GM21529 (cell line): ENCODE results near the gene TRAPPC2L.

ENCODE experiments used
- ATAC-seq: cut with Tn5 transposase; IDR thresholded peaks from one replicate; pipeline ENCODE4 v1.9.1; 2021; ENCODE audit not compliant: unreplicated experiment

TRAPPC2L gene

GRCh38 chr16:88857728-88858339 lies 907 bp downstream of the TRAPPC2L start:
- ATAC-seq: peak; percentile 40

- ATAC-seq: no peak
Observed at GRCh38 chr16:88859381-88860091, 2.6 kb downstream of the TRAPPC2L start.

GRCh38 chr16:88861359-88861758 lies 4.4 kb downstream of the TRAPPC2L start:
- no peak for ATAC-seq

- no peak for ATAC-seq
Observed at GRCh38 chr16:88862968-88863367, 6.0 kb downstream of the TRAPPC2L start.

GRCh38 chr16:88863426-88863825 lies 6.5 kb downstream of the TRAPPC2L start:
- ATAC-seq: no peak

- no peak for ATAC-seq
Observed at GRCh38 chr16:88864099-88864498, 7.2 kb downstream of the TRAPPC2L start.

GRCh38 chr16:88864521-88864920 lies 7.6 kb downstream of the TRAPPC2L start:
- ATAC-seq: no peak

GRCh38 chr16:88865310-88865709 lies 8.4 kb downstream of the TRAPPC2L start:
- no peak for ATAC-seq

GRCh38 chr16:88865742-88866141 lies 8.8 kb downstream of the TRAPPC2L start:
- ATAC-seq: no peak

- no peak for ATAC-seq
Observed at GRCh38 chr16:88866151-88866920, 9.4 kb downstream of the TRAPPC2L start, which contains the start of gene PABPN1L. Gene PABPN1L, minus strand, starts transcription at chr16:88866660. Its CDS starts 54 bp downstream, at chr16:88866606.

GRCh38 chr16:88867581-88868246 lies 10.8 kb downstream of the TRAPPC2L start:
- ATAC-seq: no peak

GRCh38 chr16:88868974-88869672 lies 12.2 kb downstream of the TRAPPC2L start:
- no peak for ATAC-seq

- ATAC-seq: no peak
Observed at GRCh38 chr16:88869673-88869980, 12.7 kb downstream of the TRAPPC2L start.

- no peak for ATAC-seq
Observed at GRCh38 chr16:88870608-88871348, 13.9 kb downstream of the TRAPPC2L start.

GRCh38 chr16:88871349-88871702 lies 14.4 kb downstream of the TRAPPC2L start:
- ATAC-seq: no peak

GRCh38 chr16:88871730-88872416 lies 14.9 kb downstream of the TRAPPC2L start:
- ATAC-seq: no peak

GRCh38 chr16:88872650-88873331 lies 15.9 kb downstream of the TRAPPC2L start:
- no peak for ATAC-seq

GRCh38 chr16:88874938-88875599 lies 18.1 kb downstream of the TRAPPC2L start:
- no peak for ATAC-seq
